ENCODE measurements around the gene KLHL29.

- TF ChIP-seq POLR2AphosphoS5 (IDR thresholded peaks at IDR 0.05; ENCODE audit: low read depth, low read length) (no peak), TAF1 (IDR thresholded peaks at IDR 0.05; ENCODE audit: borderline replicate concordance, insufficient read depth, low read length) (no peak)
Measured at GRCh38 chr2:23427976-23428375, 43.0 kb downstream of the KLHL29 start.
